ENCODE results near the gene TSHR.

- TF ChIP-seq CTCF (conservative IDR thresholded peaks at IDR 0.05; ENCODE audit: low read depth, low read length) (no peak), EZH2 (IDR thresholded peaks at IDR 0.05; ENCODE audit: low read length, unreplicated experiment) (no peak), EZH2phosphoT487 (IDR thresholded peaks at IDR 0.05; ENCODE audit: borderline replicate concordance, low read length) (no peak)
Measured at GRCh38 chr14:81102217-81102616, 146.8 kb downstream of the TSHR start.
